HepG2 (cell line): ENCODE measurements around the gene VMO1. TPM values are rescaled to one million over a fixed set of nuclear protein-coding genes. Genes with fewer than 3 reads are reported as not detected.

Experiments used
- ATAC-seq: fragments of 200-7000 bp; cut with Tn5 transposase; 3 replicates; pipeline ENCODE4 v1.9.1; 2020; ENCODE audit warnings: mild to moderate bottlenecking, moderate library complexity
- BruUV-seq: library from RNA; stranded (reverse); fragments of 400-500 nt; replicated peaks from 2 replicates; lab custom pipeline; 2021; lab: Mats Ljungman, UMichigan
- CTCF ChIA-PET: fragments of 300-600 bp; formaldehyde crosslinking; extraction: SDS; loops from one replicate; lab custom pipeline; 2021; ENCODE audit warnings: low total read pairs, inconsistent platforms, low intra/inter-chr PET ratio; lab: Yijun Ruan, JAX
- POLR2A ChIA-PET: fragments of 350-600 bp; sonication (Branson Sonifier 250); formaldehyde crosslinking; loops from one replicate; lab custom pipeline; 2020; ENCODE audit warnings: antibody characterized with exemption, inconsistent platforms; lab: Yijun Ruan, JAX
- DNase-seq: peaks from one replicate; pipeline ENCODE4 v3.0.0-alpha.2; 2015; ENCODE audit warnings: low spot score
- FAIRE-seq: peaks from 3 replicates; lab custom pipeline; 2011; peaks lifted over from hg19 to GRCh38; lab: Jason Lieb, UNC
- H2AFZ ChIP-seq: one replicate; pipeline ENCODE4 v1.6.1; 2011; ENCODE audit warnings: low read length, inconsistent platforms
- H3K27ac ChIP-seq: fragments of 300-600 bp; 3 replicates; pipeline ENCODE4 v1.8.0; 2011; ENCODE audit warnings: mixed run types, mild to moderate bottlenecking, mixed read lengths, low read length, inconsistent platforms; ENCODE audit not compliant: insufficient read depth; ENCODE audit errors: extremely low read length
- H3K27me3 ChIP-seq, 2 experiments: fragments of 200-600 bp in 1 of 2; 2 replicates in 1 of 2; 3 replicates in 1 of 2; pipeline versions ENCODE4 v1.6.0 to v1.8.0; 2011; ENCODE audit warnings: low read length in 2 of 2, mild to moderate bottlenecking in 2 of 2, moderate library complexity in 2 of 2, inconsistent platforms in 1 of 2; ENCODE audit not compliant: insufficient read depth in 2 of 2, control insufficient read depth in 1 of 2
- H3K36me3 ChIP-seq, 2 experiments: fragments of 200-600 bp in 1 of 2; replicated peaks in 1 of 2; 2 replicates in 1 of 2; 3 replicates in 1 of 2; pipeline versions ENCODE4 v1.5.1 to v1.8.0; 2011; ENCODE audit warnings: low read length in 2 of 2, inconsistent platforms in 1 of 2; ENCODE audit not compliant: insufficient read depth in 2 of 2, control insufficient read depth in 1 of 2
- H3K4me1 ChIP-seq: 2 replicates; pipeline ENCODE4 v1.5.1; 2012; ENCODE audit warnings: low read length, inconsistent platforms; ENCODE audit not compliant: insufficient read depth
- H3K4me2 ChIP-seq: 2 replicates; pipeline ENCODE4 v1.6.0; 2011; ENCODE audit warnings: low read depth, low read length, inconsistent platforms
- H3K4me3 ChIP-seq, 3 experiments: fragments of 200-600 bp in 1 of 3; sonication (generic), shearing (Covaris generic) in 1 of 3; replicated peaks in 1 of 3; 2 replicates each; pipeline ENCODE4 v1.5.1; 2011 to 2016; ENCODE audit warnings: low read length in 3 of 3, inconsistent platforms in 2 of 3, low read depth in 2 of 3, mild to moderate bottlenecking in 2 of 3, control low read depth in 1 of 3, mixed read lengths in 1 of 3; ENCODE audit not compliant: insufficient read depth in 1 of 3
- H3K79me2 ChIP-seq: one replicate; pipeline ENCODE4 v1.6.1; 2011; ENCODE audit warnings: low read length, inconsistent platforms; ENCODE audit not compliant: insufficient read depth
- H3K9ac ChIP-seq: 2 replicates; pipeline ENCODE4 v1.6.0; 2011; ENCODE audit warnings: mild to moderate bottlenecking, low read depth, low read length, inconsistent platforms; ENCODE audit not compliant: insufficient read depth
- H3K9me3 ChIP-seq: 2 replicates; pipeline ENCODE4 v1.5.1; 2012; ENCODE audit warnings: mild to moderate bottlenecking, low read length
- H4K20me1 ChIP-seq: 2 replicates; pipeline ENCODE4 v1.6.0; 2011; ENCODE audit warnings: inconsistent platforms, mild to moderate bottlenecking, low read length, moderate library complexity; ENCODE audit not compliant: insufficient read depth
- FOXK1 ChIP-seq: sonication (generic); formaldehyde crosslinking; IDR thresholded peaks from 2 replicates; pipeline ENCODE4 v1.4.0; 2020; ENCODE audit warnings: low read depth, missing genetic modification reagents, borderline replicate concordance
- FOXM1 ChIP-seq: sonication (generic); formaldehyde crosslinking; IDR thresholded peaks from 2 replicates; pipeline ENCODE4 v1.5.0; 2020; ENCODE audit warnings: missing genetic modification reagents
- PCBP2 ChIP-seq: fragments of 200-400 bp; formaldehyde crosslinking; optimal IDR thresholded peaks from 2 replicates; pipeline ENCODE3; 2018; ENCODE audit warnings: low read length, low read depth; ENCODE audit not compliant: poor library complexity, severe bottlenecking
- RFXAP ChIP-seq: sonication (generic); formaldehyde crosslinking; IDR thresholded peaks from 2 replicates; pipeline ENCODE4 v1.4.0; 2020; ENCODE audit warnings: missing genetic modification reagents, borderline replicate concordance
- SNRNP70 ChIP-seq: fragments of 200-400 bp; formaldehyde crosslinking; IDR thresholded peaks from 2 replicates; pipeline ENCODE4 v1.6.1; 2017; ENCODE audit warnings: mild to moderate bottlenecking, low read depth, low read length, moderate library complexity
- TIGD3 ChIP-seq: sonication (generic); formaldehyde crosslinking; IDR thresholded peaks from 2 replicates; pipeline ENCODE4 v1.5.1; 2020; ENCODE audit warnings: mild to moderate bottlenecking, missing genetic modification reagents, borderline replicate concordance
- ZFP91 ChIP-seq: sonication (generic); formaldehyde crosslinking; IDR thresholded peaks from 2 replicates; pipeline ENCODE4 v1.9.0; 2022; ENCODE audit warnings: missing genetic modification reagents, mild to moderate bottlenecking, borderline replicate concordance
- ZKSCAN1 ChIP-seq: fragments of 150-350 bp; IDR thresholded peaks from 2 replicates; pipeline ENCODE4 v1.6.1; 2014; ENCODE audit warnings: low read length
- ZNF138 ChIP-seq: sonication (generic); formaldehyde crosslinking; IDR thresholded peaks from 2 replicates; pipeline ENCODE4 v1.5.0; 2020; ENCODE audit warnings: mild to moderate bottlenecking, low read depth, missing genetic modification reagents
- ZNF264 ChIP-seq: sonication (generic); formaldehyde crosslinking; IDR thresholded peaks from 2 replicates; pipeline ENCODE4 v1.4.0; 2020; ENCODE audit warnings: missing genetic modification reagents
- ZNF350 ChIP-seq: sonication (generic); formaldehyde crosslinking; IDR thresholded peaks from 2 replicates; pipeline ENCODE4 v1.4.0; 2020; ENCODE audit warnings: mild to moderate bottlenecking, low read depth, missing genetic modification reagents, borderline replicate concordance
- ZNF629 ChIP-seq: sonication (generic); formaldehyde crosslinking; conservative IDR thresholded peaks from 2 replicates; pipeline ENCODE4 v1.5.0; 2020; ENCODE audit warnings: missing genetic modification reagents
- ZNF800 ChIP-seq: sonication (generic); formaldehyde crosslinking; IDR thresholded peaks from 2 replicates; pipeline ENCODE4 v1.4.0; 2020; ENCODE audit warnings: missing genetic modification reagents
- WGBS: methylation state at CpG from one replicate; pipeline ENCODE4 v1.1.6; 2017; ENCODE audit warnings: low lambda C conversion rate; 5-methylcytosine and 5-hydroxymethylcytosine counted together
- in situ Hi-C: cut with HindIII; loops from 2 replicates; pipeline ENCODE4 v1.10.0; 2017; ENCODE audit warnings: low pct_unique_long_range_greater_than_20kb; ENCODE audit not compliant: extremely low pct_ligation_motif_present
- intact Hi-C: fragments of 100-400 bp; cut with micrococcal nuclease; formaldehyde crosslinking; loops from one replicate; pipeline ENCODE4 v1.10.0; 2022; ENCODE audit not compliant: unreplicated experiment
- polyA plus RNA-seq, 8 experiments: library from polyadenylated mRNA; depleted of rRNA in 3 of 8; stranded (reverse) in 7 of 8; unstranded in 1 of 8; fragments of >200 nt; fragmentation: Illumina TruSeq in 4 of 8; extraction: Trizol in 4 of 8; gene quantifications; 2 replicates each; pipeline versions ENCODE4 v1.2.1 to v1.2.3, GENCODE V29; 2011 to 2016; ENCODE audit warnings: low read depth in 4 of 8, missing spikeins in 1 of 8, mixed read lengths in 1 of 8; ENCODE audit not compliant: insufficient read depth in 1 of 8
- total RNA-seq, 5 experiments: library from RNA; depleted of rRNA; stranded (reverse); fragments of >200 nt; fragmentation: Illumina TruSeq; extraction: Trizol; gene quantifications; 2 replicates each; pipeline ENCODE4 v1.2.3, GENCODE V29; 2016; ENCODE audit warnings: low read depth in 1 of 5

Gene VMO1
- total and polyA plus RNA-seq, 2 of the 13 experiments (the other 11 are each of a cell fraction or from before 2014, with no cell fraction given) = not detected

GRCh38 chr17:4827399-4827798, 41.2 kb upstream of the VMO1 start:
- no peak for TF ChIP-seq PCBP2
- no peak for TF ChIP-seq TIGD3 (CRISPR knock-in tag)
- TF ChIP-seq FOXK1 (CRISPR knock-in tag) = no peak
- TF ChIP-seq ZNF800 (CRISPR knock-in tag) = no peak
- TF ChIP-seq ZFP91 (CRISPR knock-in tag) = no peak
- TF ChIP-seq RFXAP (CRISPR knock-in tag) = no peak
- TF ChIP-seq ZNF138 (CRISPR knock-in tag) = no peak
- TF ChIP-seq SNRNP70 = no peak
- no peak for TF ChIP-seq ZKSCAN1
- TF ChIP-seq FOXM1 (CRISPR knock-in tag) = no peak
- TF ChIP-seq ZNF264 (CRISPR knock-in tag) = no peak
- no peak for TF ChIP-seq ZNF629 (CRISPR knock-in tag)
- no peak for TF ChIP-seq ZNF350 (CRISPR knock-in tag)
- TF ChIP-seq, all 625 proteins: peak for 0
- intact Hi-C loops (no loop called here), in situ Hi-C loops (no loop called here)
- CTCF ChIA-PET = no interaction called here
- no peak overlapping the region for H3K9ac ChIP-seq
- ATAC-seq = no peak
- no peak overlapping the region for H3K27ac ChIP-seq
- H3K27me3 ChIP-seq = no peaks in the 10 kb centered on the region
- no peak for FAIRE-seq
- WGBS = 55% methylated on average over 8 of the region's 8 CpGs
- BruUV-seq = no TSS peak
- no peak overlapping the region for H3K4me3 ChIP-seq
- H2AFZ ChIP-seq = no peak overlapping the region
- no peaks in the 10 kb centered on the region for H3K4me1 ChIP-seq
- H4K20me1 ChIP-seq = no peaks in the 10 kb centered on the region
- no peaks in the 10 kb centered on the region for H3K9me3 ChIP-seq
- H3K79me2 ChIP-seq = no peaks in the 10 kb centered on the region
- H3K36me3 ChIP-seq = 0 out of 5 replicates have a peak, but pooled peaks cover 0 to 1% of the 10 kb centered on the region in 2 experiments
- POLR2A ChIA-PET = no interaction called here
- no peak overlapping the region for H3K4me2 ChIP-seq
- DNase-seq = no peak
